ENCODE measurements around the gene RHOJ.

- no peak for TF ChIP-seq CTCF (IDR thresholded peaks at IDR 0.05)
- TF ChIP-seq POLR2AphosphoS5 (IDR thresholded peaks at IDR 0.05): no peak
Measured at GRCh38 chr14:63224196-63224595, 20.0 kb downstream of the RHOJ start.
